Posterior cingulate gyrus (tissue), 11 donors: ENCODE results near the gene RNF40.
A peak's percentile ranks its signal among the peaks of the same experiment; 100 is the strongest.
"Not testable (repeated sequence)": the region's sequence is repeated elsewhere in the genome, so short reads cannot be mapped to it uniquely, and the experiment has no call there.

ENCODE experiments used
- DNase-seq, 10 donors: peaks; one replicate each; pipeline versions ENCODE4 v3.0.0 to v3.0.0-alpha.2; 2020 to 2021; ENCODE audit warnings: mixed read lengths in 3 of 10
- intact Hi-C: fragments of 100-400 bp; cut with DNase I; formaldehyde crosslinking; loops from one replicate; pipeline ENCODE4 v1.15.1; 2023

Gene RNF40

DNA sequence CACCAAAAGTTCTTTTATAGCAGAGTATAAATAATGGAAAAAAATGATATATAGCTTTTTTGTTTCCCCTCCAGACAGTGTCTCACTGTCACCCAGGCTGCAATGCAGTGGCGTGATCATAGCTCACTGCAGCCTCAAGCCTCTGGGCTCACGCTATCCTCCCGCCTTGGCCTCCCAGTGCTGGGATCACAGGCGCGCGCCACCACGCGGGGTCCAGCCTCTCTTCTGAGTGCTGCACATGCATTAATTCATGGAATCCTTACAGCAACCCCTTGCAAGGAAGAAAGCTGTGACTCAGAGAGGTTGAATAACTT lies 42.9 kb downstream of the RNF40 start:
- DNase-seq = no peak
- intact Hi-C loops = loop anchor here (1.0 kb wide), 2 partner anchors 18 to 70 kb away; partner anchors contain the start of gene ZNF629

DNA sequence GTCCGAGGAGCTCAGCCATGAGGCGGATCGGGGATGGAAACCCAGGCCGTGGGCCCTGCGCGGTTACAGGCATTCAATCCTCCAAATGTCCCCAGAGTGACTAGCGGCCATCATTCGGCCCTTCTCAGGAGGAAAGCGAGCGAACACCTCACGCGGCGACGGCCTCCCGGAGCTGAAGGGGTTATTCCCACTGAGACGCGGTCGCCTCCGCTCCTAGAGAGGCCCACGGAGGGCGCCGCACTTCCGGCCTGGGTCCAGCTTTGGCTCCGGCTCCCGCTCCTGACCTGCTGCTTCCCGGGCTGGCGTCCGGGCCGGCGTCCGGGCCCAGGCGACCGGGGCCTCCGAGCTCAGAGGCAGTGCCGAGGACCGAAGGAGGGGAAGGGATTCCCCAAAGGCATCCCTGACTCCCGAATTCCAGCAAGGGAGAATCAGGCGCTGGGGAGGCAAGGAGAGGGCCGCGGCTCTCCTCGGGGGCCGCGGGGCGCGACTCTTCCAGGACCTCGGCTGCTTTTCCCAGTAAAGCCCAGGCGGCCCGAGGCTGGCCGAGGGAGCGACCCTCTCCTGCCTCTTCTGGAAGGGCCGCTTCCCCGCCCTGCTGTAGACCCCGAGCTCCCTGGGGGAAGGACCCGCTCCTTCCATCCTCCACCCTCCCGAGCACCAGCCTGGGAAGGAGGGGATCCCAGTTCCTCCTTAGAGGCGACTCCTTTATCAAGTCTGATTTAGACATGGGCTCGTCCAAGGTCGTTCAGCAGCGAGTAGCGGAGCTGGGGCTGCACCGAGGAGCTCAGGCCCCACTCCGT lies 43.4 kb downstream of the RNF40 start:
- intact Hi-C loops = loop anchor here (1.0 kb wide), 2 partner anchors 18 to 70 kb away; partner anchors contain the start of gene ZNF629

DNA sequence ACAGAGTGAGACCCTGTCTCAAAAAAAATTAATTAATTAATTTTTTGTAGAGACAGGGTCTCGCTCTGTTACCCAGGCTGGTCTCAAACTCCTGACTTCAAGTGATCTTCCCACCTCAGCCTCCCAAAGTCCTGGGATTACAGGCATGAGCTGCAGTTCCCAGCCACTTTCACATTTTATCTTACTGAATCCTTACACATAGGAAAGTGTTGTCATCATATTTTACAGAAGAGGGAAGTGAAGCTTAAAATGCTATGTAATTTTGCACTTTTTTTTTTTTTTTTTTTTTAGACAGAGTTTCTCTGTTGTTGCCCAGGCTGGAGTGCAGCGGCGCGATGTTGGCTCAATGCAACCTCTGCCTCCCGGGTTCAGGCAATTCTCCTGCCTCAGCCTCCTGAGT lies 46.0 kb downstream of the RNF40 start:
- intact Hi-C loops = no loop called here
- peak in 1 of 10 donors; percentile 14 for DNase-seq

More for the DNA sequence above, 43.4 kb downstream of the RNF40 start:
- DNase-seq = peak; percentile 77 to 98 (median 88)

- DNase-seq = peak in 2 of 10 donors; percentile 6 to 15
- intact Hi-C loops = not testable (repeated sequence)
Observed at GRCh38 chr16:30808890-30809426, 46.8 kb downstream of the RNF40 start.

- DNase-seq = peak in 1 of 10 donors; percentile 12
- intact Hi-C loops = not testable (repeated sequence)
Observed at GRCh38 chr16:30809675-30810074, 47.6 kb downstream of the RNF40 start.

DNA sequence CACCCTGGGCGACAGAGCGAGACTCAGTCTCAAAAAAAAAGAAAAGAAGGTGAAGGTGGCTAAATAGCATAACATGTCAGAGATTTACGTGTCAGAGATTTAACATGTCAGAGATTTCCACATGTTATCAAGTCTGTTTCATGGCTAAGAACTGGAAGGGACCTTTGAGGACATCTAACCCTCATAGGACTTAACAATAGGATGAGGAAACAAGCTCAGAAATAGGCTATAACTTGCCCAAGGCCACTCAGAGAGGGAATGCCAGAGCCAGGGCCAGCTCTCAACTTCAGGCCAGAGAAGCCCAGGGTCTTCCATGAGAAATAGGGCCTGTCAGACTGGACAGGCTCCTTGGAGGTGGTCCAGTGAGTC lies 51.7 kb downstream of the RNF40 start:
- no peak for DNase-seq
- intact Hi-C loops = no loop called here

- intact Hi-C loops = no loop called here
Observed at GRCh38 chr16:30816769-30817168, 54.6 kb downstream of the RNF40 start.

DNA sequence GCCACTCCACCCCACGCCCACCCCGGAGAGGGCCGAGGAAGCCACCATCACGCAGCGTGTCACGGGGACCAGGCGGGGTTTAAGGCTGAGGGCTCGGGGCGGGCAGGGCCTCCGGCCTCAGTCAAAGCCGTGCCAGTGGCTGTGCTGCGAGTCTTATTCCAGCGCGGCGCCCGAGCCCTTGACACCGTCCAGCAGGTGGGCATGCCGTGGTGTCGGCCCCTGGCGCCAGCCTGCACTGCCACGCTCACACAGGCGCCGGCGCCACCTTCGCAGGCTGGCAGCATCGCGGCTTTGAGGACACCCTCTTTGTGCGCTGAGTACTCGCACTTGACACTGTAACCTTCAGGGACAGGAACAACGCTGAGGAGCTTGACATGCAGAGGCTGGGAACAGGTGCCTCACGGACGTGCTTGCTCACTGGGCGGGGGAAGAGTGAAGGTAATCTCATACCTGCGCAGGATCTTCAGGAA lies 58.9 kb downstream of the RNF40 start:
- intact Hi-C loops = loop anchor here (10.0 kb wide), 1 partner anchor 56 kb away; the partner anchor contains the start of genes CFAP119 and RNF40

More at GRCh38 chr16:30816769-30817168, 54.6 kb downstream of the RNF40 start:
- DNase-seq = no peak

GRCh38 chr16:30821441-30821840 lies 59.3 kb downstream of the RNF40 start:
- intact Hi-C loops = loop anchor here (10.0 kb wide), 1 partner anchor 57 kb away; the partner anchor contains the start of genes CFAP119 and RNF40
- peak in 2 of 10 donors; percentile 19 to 37 for DNase-seq

More for the DNA sequence above, 58.9 kb downstream of the RNF40 start:
- DNase-seq = peak in 2 of 10 donors; percentile 63 to 78

GRCh38 chr16:30821891-30822290 lies 59.8 kb downstream of the RNF40 start:
- peak in 2 of 10 donors; percentile 65 to 71 for DNase-seq
- intact Hi-C loops = loop anchor here (10.0 kb wide), 1 partner anchor 57 kb away; the partner anchor contains the start of genes CFAP119 and RNF40
